Heart left ventricle (tissue), 13 donors: ENCODE results near the gene MS4A18.

Source experiments
- POLR2A ChIP-seq, 2 donors: fragments of 450-650 bp; IDR thresholded peaks; one replicate each; pipeline ENCODE4 v1.6.1; 2017; ENCODE audit warnings: antibody characterized with exemption in 2 of 2, mild to moderate bottlenecking in 2 of 2, moderate library complexity in 2 of 2
- TF ChIP-seq, protein P1 (sequence below), 12 donors: fragments of 200-600 bp; sonication (generic) in 4 of 12; IDR thresholded peaks; one replicate each; pipeline versions ENCODE4 v1.5.0 to v1.8.0; 2018 to 2022; ENCODE audit warnings: antibody characterized with exemption in 12 of 12, mild to moderate bottlenecking in 5 of 12
- donor health status: ischemic (EF 13 %, LVEDD 7.1; RV severe dilation, severe dysfunction).
- donor health status: DM: no; HTN: yes; CAD: no.
- donor health status: DM: no; HTN: no; CAD: no.
- donor health status: ischemic (EF 25% LVEDD 6.9; RV normal size, moderate dysfunction).
- donor health status: ischemic (EF 25% LVEDD 5.7; RV mildly dilated, moderate dysfunction).
- donor health status: ischemic (EF 35%, LVEDD 5.7; RV mildly dilated, moderate dysfunction).
- donor health status: nonischemic (EF 11% LVEDD 7.7; RV severe dilation, severe dysfunction).
- donor health status: DM: yes; HTN: yes; CAD: no.
- donor health status: PGD.
- donor health status: ischemic (EF 29% LVEDD 5.4; RV normal size, mild dysfunction).
- donor health status: nonischemic (EF 23%, LVEDD 6.1; RV moderate dilation, normal function).

GRCh38 chr11:60710482-60710881 lies 14.0 kb upstream of the MS4A18 start:
- TF ChIP-seq, protein P1, sequence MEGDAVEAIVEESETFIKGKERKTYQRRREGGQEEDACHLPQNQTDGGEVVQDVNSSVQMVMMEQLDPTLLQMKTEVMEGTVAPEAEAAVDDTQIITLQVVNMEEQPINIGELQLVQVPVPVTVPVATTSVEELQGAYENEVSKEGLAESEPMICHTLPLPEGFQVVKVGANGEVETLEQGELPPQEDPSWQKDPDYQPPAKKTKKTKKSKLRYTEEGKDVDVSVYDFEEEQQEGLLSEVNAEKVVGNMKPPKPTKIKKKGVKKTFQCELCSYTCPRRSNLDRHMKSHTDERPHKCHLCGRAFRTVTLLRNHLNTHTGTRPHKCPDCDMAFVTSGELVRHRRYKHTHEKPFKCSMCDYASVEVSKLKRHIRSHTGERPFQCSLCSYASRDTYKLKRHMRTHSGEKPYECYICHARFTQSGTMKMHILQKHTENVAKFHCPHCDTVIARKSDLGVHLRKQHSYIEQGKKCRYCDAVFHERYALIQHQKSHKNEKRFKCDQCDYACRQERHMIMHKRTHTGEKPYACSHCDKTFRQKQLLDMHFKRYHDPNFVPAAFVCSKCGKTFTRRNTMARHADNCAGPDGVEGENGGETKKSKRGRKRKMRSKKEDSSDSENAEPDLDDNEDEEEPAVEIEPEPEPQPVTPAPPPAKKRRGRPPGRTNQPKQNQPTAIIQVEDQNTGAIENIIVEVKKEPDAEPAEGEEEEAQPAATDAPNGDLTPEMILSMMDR (IDR thresholded peaks at IDR 0.05): no peak
- no peak for TF ChIP-seq POLR2A (IDR thresholded peaks at IDR 0.05)
